ENCODE data around the gene TPGS2.
"Not testable (repeated sequence)": the region's sequence is repeated elsewhere in the genome, so short reads cannot be mapped to it uniquely, and the experiment has no call there.

The TPGS2 gene

DNA sequence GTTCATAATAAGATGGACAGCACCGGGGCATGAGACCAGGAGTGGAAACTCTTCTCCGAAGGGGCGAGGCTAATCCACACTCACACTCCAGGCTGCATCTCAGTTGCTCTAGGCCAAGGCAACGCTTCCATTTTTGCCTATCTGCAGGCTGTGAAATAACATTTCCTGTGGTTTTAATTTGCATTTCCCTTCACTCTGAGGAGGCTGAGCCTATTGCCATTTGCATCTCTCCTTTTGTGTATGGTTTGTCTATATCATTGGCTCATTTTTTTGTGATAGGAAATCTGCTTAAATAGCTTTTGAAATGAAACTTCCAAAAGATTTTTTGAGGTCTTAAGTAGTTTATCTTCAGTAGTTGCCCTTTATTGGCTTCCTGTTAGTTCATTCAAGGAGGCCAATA, 57.6 kb downstream of the TPGS2 start:
- no peak for DNase-seq

DNA sequence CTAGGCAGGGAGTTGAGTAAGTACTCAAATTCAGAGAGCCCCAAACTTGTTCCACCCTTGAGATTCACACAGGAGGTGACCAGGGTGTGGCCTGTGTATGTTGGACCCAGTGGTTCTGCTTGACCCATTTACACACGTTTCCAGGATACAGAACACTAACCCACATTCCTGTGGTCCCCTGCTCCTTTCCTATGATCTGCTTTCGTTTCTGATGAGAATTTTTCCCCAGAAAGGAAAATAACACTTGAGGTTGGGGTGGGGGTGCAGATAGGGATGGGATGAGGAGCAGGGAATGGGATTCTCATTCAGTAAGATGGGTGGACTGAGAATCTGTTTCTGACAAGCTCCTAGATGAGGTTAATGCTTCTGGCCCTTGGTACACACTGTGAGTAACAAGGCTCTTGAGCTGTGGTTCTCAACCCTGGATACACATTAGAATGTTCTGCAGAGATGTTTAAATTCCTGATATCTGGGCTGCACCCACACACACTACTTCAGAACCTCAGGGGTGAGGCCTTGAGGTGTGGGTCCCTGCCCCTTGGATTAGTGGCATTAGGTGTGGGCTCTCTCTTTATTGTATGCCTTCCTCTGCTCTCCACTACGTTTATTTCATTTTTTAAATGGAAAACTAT, 58.4 kb downstream of the TPGS2 start:
- no peak for DNase-seq

DNA sequence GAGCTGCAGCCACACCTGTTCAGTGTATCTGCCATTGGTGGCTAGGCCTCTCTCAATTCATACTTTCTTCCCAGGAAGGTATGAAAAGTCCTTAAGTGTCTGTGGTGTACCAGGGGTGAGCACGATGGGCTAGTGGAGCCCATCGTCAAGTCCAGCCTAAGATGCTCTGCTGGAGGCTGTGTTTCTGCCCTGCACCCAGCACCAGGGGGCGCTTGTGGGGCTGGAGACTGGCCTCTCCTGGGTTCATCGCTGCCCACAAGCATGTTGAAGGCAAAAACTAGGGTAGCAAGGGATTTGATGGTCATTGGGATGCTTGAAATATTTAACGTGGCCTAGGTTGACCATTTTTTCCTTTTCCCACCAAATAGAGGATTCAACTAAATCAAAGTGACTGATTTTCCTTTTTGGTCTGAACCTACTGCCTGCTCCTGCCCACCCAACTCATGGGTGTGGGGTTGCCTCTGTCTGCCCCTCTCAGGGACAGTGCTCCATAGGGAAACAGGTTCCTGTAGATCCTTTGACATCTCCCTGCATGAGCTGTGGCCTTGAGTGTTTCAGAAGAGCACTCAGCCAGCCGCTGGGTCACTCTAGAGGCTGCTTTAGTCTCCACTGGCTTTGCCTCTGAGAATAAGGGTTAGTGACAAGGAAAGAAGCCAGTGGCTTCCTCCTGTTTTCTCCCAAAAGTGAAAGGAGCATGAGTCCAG, 59.0 kb downstream of the TPGS2 start:
- no peak for DNase-seq

DNA sequence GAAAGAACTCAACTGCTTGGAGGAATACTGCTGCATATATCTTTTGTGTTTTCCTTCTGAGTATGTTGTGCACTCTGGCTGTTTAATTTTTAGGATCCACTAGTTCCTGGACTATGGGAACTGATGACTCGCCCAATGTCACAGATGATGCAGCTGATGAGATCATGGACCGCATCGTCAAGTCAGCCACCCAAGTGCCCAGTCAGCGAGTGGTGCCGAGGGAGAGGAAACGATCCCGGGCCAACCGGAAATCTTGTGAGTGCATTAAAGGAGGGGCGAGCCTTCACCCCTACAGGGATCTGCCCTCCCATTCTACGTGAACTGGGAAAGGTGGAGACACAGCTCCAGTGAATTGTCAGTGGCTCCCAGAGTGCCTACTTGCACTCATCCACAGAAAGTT, 59.6 kb downstream of the TPGS2 start:
- no peak for DNase-seq

DNA sequence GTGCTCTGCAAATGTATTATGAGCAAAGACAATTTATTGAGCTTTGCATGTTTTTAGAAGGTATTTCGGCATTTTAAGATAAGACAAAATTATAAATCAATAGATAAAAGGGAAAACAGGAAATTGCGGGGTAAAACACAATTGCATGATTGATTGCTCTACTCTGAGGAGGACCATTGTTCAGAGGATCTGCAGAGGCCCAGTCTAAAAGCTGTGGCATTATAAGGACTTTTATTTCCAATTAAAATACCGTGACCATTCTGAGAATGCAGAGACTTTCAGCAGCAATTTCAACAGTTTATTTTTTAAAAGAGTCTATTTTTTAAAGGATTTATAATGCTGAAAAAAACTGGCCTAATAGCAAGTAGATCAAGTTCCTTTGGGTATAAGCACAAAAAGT, 62.0 kb downstream of the TPGS2 start:
- DNase-seq, result no peak

DNA sequence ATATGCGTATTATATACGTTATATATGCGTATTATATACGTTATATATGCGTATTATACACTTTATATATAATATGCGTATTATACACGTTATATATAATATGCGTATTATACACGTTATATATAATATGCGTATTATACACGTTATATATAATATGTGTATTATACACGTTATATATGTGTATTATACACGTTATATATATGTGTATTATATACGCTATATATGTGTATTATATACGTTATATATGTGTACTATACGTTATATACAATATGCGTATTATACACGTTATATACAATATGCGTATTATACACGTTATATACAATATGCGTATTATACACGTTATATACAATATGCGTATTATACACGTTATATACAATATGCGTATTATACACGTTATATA, 65.8 kb downstream of the TPGS2 start:
- DNase-seq, result not testable (repeated sequence)

DNA sequence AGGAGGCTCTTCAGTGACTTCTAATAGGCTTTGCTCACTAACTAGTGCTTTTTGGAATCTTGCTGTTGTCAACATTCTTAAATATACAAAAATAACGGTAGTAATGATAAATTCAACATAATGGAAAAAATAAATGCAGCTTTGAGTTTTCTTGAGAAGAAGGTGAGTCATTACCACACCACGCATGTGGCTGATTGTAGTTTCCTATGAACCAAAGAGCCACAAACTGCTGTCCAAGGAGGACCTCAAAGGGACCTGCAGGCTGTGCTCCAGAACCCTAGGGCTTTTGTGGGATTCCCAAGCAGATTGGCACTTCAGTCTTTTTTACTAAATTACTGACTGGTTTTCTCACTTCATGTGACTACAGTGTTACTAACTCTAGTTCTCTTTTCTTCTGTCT, 66.7 kb downstream of the TPGS2 start:
- DNase-seq, result no peak

DNA sequence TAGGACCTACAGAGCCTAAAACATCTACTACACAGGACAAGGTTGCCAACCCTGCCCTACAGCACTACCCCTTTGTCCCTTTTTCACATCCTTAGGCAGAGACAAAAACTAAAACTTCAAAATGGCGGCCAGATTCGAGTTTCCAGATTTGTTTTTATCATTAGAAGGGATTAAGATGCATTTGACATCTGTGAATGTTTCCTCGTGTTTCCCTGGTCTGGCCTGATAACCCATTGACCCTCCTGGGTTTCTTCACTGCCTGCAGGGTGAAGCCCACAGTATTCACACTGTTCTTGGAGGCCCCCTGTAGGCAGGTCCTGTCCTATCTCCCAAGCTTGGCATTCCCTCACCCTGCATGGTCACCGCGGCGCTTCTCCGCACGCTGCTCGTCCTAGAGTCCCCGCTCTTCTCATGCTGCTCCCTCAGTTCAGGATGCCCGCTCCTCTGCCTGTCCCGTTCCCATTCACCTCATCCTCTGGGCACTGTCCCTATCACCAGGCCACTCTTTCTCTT, 67.6 kb downstream of the TPGS2 start:
- no peak for DNase-seq

DNA sequence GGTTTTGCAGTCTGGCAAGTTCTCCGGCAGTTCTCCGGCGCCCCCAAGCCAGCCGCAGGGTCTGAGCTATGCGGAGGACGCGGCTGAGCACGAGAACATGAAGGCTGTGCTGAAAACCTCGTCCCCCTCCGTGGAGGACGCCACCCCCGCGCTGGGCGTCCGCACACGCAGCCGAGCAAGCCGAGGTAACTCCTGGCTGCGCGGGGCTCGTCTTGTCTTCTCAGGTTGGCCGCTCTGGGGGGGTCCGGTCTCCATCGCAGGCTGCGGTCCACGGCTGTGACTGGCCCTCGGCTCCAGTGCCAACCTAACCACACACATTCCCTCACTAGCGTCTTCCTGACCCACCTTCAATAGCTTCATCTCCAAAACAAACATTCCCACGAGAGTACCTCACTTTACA, 68.2 kb downstream of the TPGS2 start:
- no peak for DNase-seq

DNA sequence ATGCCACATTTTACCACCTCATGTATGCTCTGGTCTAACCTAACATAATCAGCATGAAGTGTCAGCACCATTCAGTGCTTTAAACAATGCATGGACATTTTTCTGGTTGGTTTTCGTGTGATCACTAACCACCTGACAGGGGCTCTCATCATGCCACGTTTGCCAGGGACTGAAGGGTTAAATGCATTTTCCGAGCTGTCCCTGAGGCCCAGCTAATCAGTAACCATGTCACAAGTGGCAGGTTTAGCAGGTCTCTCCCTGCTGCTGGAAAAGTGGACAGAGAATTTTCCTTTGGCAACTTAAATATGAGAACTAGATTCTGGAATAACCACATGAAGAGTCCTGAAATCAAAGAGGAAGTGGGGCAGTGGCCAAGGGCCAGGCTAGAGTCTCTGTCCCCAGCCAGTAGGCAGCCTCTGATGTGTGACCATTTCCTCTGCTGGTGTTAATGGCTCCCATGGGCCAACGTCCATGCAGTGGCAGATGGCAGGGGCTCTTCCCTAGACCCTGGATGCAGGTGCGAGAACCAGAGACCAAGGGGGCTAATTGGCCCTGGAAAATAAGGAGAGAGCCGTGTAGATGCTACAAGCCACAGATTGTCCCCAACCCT, 69.5 kb downstream of the TPGS2 start:
- DNase-seq, result peak; percentile 22

DNA sequence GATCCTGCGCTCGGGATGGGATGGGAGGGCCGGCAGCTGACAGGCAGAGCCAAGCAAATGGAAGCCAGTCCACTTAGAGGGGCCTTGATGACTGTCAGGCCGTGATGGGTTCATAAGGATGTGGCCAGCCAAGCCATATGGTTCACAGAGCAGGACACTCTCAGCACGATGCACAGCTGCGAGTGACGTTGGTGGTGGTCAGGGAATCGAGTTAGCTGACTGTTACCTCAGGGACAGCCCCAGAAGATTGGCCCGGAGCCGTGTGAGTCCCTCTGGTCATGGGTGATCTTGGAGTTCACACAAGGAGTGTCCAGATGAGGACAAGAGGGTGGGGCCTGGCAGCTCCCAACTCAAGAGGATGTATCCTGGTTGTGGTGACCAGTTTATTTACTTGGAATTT, 70.2 kb downstream of the TPGS2 start:
- DNase-seq, result no peak

DNA sequence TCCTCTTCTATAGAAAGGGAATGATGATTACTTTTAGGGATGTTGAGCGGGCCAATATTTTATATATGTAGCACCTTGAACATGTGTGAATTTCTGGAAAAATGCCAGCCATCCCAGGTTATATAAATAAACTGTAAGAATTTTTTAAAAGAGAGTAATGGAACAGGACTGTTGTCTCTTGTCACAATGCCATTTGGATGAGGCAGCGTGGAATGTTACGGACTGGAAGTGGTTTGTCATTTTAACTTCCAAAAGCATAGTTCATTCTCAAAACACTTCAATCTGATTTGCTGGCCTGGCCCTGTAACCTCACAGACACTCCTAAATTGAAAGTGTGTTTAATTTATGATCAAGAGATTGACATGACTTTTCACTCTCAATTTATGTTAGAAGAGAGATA, 70.8 kb downstream of the TPGS2 start:
- no peak for DNase-seq

DNA sequence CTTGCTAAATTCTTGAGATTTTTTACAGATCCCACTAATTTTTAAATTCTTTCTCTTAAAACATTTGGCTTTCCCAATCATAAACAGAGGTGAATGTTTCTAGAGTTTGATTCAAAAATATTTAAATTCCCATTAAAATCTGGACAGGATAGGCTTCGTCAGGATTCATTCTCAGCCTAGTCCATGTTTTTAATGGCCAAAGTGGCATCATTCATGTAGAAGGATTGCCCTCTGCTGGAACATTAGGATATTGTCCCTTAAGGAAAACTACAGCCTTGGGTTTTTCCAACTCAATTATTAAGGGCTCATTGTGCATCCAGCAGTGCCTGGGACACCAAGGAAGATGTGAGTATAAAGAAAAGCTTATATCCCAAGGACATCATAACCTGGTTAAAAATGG, 71.7 kb downstream of the TPGS2 start:
- peak; percentile 25 for DNase-seq

DNA sequence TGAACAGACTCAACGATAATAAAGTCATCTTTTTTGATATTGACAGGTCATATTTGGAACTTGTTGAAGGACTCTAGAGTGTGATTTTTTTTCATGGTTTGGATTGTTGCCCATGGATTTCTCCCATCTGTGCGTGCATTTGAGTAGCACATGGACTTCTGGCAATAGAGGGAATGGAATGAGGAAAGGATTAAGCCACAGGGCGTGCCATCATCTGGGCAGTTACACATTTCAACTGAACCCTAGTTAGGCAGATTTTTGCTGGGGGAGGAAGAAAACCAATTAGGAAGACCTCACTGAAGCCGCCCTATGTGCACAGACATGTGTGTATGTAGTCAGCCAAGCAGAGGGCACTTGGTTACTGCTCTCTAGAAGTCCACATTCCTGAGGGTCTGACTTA, 72.6 kb downstream of the TPGS2 start:
- DNase-seq, result no peak

DNA sequence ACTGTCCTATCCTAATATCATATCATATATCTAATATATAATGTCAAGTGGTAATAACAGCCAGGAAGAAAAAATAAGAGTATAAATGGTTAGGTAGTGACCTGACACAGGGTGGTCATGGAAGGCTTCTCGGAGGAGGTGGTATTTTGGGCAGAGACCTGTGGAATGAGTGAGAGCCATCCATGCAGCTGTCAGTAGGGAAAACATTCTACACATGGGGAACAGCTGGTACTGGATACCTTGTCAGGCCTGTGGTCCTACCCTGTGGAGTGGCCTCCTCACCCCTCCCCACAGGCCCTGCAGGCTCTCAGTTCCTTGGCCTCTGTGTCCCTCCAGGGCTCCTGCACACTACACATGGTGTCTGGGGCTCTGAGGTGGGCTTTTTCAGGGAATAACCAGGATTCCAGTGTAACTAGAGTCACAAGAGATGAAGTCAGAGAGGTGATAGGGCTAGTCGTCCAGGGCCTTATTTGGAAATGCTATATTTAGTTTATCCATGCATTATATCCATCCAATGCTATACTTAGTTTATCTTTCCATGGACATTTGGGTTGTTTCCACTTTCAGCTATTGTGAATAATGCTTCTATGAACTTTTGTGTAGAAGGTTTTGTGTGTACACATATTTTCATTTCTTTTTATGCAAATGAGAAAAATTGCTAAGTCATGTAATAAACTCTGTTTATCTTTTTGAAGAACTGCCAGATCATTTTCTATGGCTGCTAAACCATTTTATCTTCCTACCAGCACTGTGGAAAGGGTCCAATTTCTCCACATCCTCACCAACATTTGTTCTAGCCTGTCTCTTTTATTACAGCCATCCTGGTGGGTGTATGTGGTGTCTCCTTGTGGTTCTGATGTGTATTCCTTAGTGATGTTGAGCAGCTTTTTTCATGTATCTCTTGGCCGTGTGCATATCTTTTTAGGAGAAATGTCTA, 75.6 kb downstream of the TPGS2 start:
- no peak for DNase-seq

DNA sequence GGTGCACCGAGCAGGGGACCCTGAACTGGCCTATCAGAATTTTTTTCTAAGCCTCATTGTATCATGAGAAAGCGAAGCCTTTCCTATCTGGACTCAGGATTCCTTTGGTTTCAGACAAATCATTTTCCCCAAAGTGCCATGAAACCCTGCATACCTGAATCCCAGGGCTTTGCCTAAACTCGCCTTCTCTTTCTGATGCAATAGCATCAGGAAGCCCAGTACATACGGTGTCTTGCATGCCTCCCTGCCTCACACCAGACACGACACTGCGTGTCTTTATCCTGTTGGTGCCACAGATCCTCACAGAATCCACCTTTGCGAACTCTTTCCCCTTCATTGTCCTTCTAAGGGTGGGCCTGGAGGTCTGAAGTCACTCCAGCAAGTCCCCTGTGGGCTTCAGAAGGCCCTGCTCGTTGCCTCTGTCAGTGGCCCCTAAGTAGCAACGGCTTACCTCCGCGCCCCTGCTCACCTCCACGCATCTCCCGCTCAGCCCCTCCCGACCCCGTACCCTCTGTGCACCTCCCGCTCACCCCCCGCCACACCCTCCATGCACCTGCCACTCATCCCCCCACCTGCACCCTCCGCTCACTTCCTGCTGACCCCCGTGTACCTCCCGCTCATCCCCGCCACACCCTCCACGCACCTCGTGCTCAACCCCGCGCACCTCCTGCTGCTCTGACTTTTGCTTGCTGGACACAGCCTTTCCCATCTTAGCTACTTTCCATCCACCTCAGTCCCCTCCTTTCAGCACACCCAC, 83.4 kb downstream of the TPGS2 start:
- DNase-seq, result no peak

DNA sequence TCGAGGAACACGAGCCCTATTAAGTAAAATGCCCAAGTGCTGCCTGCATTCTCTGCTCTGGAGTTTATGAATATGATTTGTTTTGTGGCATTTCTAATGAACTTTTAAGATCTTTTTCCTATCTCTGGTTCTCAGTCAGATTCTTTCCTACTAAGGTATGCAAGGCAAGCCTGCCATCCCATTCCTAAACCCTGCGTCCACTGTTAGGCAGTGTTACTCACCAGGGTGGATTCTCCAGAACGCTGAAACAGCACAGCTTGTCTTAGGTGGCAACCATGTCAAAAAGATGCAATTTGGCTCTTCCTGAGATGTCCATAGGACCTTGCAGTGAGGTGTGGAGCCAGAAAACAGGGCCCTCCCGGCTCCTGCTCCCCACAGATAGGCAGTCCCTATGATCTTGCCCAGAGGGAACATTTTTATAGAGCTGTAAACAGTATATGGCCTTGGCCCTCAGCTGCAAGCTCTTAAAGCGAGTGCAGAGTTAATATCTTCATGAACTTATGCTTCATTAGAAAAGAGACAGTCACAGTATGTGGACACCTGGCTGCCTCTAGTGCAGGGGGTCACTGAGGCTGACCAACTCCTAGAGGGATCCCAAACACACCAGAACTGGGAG, 84.4 kb downstream of the TPGS2 start:
- DNase-seq, result no peak

Data from MV-4-11 (cell line).